Renal cortex interstitium (tissue), 15 donors: ENCODE results near the gene CLK2. TPM values are rescaled to one million over a fixed set of nuclear protein-coding genes. Genes with fewer than 3 reads are reported as not detected.

Source experiments
- DNase-seq, 11 donors: peaks; one replicate each; pipeline ENCODE4 v3.0.0-alpha.2; 2013; ENCODE audit warnings: low read depth in 9 of 11, low spot score in 4 of 11; ENCODE audit errors: extremely low read depth in 1 of 11
- long read RNA-seq, 16 experiments: transcript quantifications; one replicate each; lab custom pipeline, GENCODE V29; 2026
- polyA plus RNA-seq, 3 donors: library from polyadenylated mRNA; unstranded; fragments of 120-200 nt; gene quantifications; one replicate each; pipeline ENCODE4 v1.2.1, GENCODE V29; 2013; ENCODE audit not compliant: insufficient read length in 3 of 3

The CLK2 gene
- 10 to 100 TPM; 78.3 to 96.6 (median 82.5) TPM for polyA plus RNA-seq
- long read RNA-seq, donor 1, transcript CLK2-203 (13 exons, 2,166 nt) = major isoform, 5 of 7 reads
- long read RNA-seq, donor 1, partial matches to known transcripts = 0 of 7 reads
- long read RNA-seq, donor 1, other reads (novel, unspliced or antisense) = 0 of 7 reads
- long read RNA-seq, donor 2, partial matches to known transcripts = 0 of 4 reads
- long read RNA-seq, donor 2, other reads (novel, unspliced or antisense) = 0 of 4 reads
- long read RNA-seq, donor 3, transcript CLK2-203 (13 exons, 2,166 nt) = major isoform, 6 of 20 reads
- long read RNA-seq, donor 3, partial matches to known transcripts = 10 of 20 reads
- long read RNA-seq, donor 3, other reads (novel, unspliced or antisense) = 0 of 20 reads
- long read RNA-seq, donor 4, partial matches to known transcripts = 0 of 5 reads
- long read RNA-seq, donor 4, other reads (novel, unspliced or antisense) = 0 of 5 reads
- long read RNA-seq, donor 5 = 0 reads
- long read RNA-seq, donor 6, transcript CLK2-203 (13 exons, 2,166 nt) = major isoform, 6 of 13 reads
- long read RNA-seq, donor 6, partial matches to known transcripts = 0 of 13 reads
- long read RNA-seq, donor 6, other reads (novel, unspliced or antisense) = 5 of 13 reads
- long read RNA-seq, donor 7, transcript CLK2-203 (13 exons, 2,166 nt) = major isoform, 6 of 13 reads
- long read RNA-seq, donor 7, partial matches to known transcripts = 5 of 13 reads
- long read RNA-seq, donor 7, other reads (novel, unspliced or antisense) = 0 of 13 reads
- long read RNA-seq, donor 8, partial matches to known transcripts = 13 of 19 reads
- long read RNA-seq, donor 8, other reads (novel, unspliced or antisense) = 0 of 19 reads
- long read RNA-seq, donor 9, partial matches to known transcripts = 5 of 11 reads
- long read RNA-seq, donor 9, other reads (novel, unspliced or antisense) = 0 of 11 reads
- long read RNA-seq, donor 10, partial matches to known transcripts = 0 of 10 reads
- long read RNA-seq, donor 10, other reads (novel, unspliced or antisense) = 0 of 10 reads
- long read RNA-seq, donor 11, partial matches to known transcripts = 0 of 9 reads
- long read RNA-seq, donor 11, other reads (novel, unspliced or antisense) = 0 of 9 reads
- long read RNA-seq, donor 12, partial matches to known transcripts = 0 of 3 reads
- long read RNA-seq, donor 12, other reads (novel, unspliced or antisense) = 0 of 3 reads
- long read RNA-seq, donor 13, partial matches to known transcripts = 11 of 18 reads
- long read RNA-seq, donor 13, other reads (novel, unspliced or antisense) = 0 of 18 reads
- long read RNA-seq, donor 14, partial matches to known transcripts = 0 of 7 reads
- long read RNA-seq, donor 14, other reads (novel, unspliced or antisense) = 0 of 7 reads
- long read RNA-seq, donor 15, partial matches to known transcripts = 8 of 13 reads
- long read RNA-seq, donor 15, other reads (novel, unspliced or antisense) = 0 of 13 reads
- long read RNA-seq, donor 16, transcript CLK2-203 (13 exons, 2,166 nt) = major isoform, 14 of 55 reads
- long read RNA-seq, donor 16, partial matches to known transcripts = 32 of 55 reads
- long read RNA-seq, donor 16, other reads (novel, unspliced or antisense) = 0 of 55 reads

- peak; percentile 86 to 96 (median 92) for DNase-seq
Observed at GRCh38 chr1:155273343-155274245, at the start of gene CLK2. CLK2 (minus strand) TSS chr1:155273504; CDS start chr1:155270977, 2,527 bp downstream.

- no peak for DNase-seq
Observed at GRCh38 chr1:155322571-155322952, 49.3 kb upstream of the CLK2 start.

GRCh38 chr1:155321639-155322503 lies 48.6 kb upstream of the CLK2 start:
- DNase-seq = no peak

- peak in 2 of 11 donors; percentile 63 to 70 for DNase-seq
Observed at GRCh38 chr1:155320661-155321617, 47.6 kb upstream of the CLK2 start, which contains the start of gene RUSC1. RUSC1 (plus strand) TSS chr1:155320894; CDS start chr1:155321774, 880 bp downstream.

- no peak for DNase-seq
Observed at GRCh38 chr1:155320252-155320651, 46.9 kb upstream of the CLK2 start.

GRCh38 chr1:155319536-155319935 lies 46.2 kb upstream of the CLK2 start:
- no peak for DNase-seq

- no peak for DNase-seq
Observed at GRCh38 chr1:155318082-155318481, 44.8 kb upstream of the CLK2 start.

- DNase-seq = no peak
Observed at GRCh38 chr1:155316922-155317321, 43.6 kb upstream of the CLK2 start.

- no peak for DNase-seq
Observed at GRCh38 chr1:155313261-155313660, 40.0 kb upstream of the CLK2 start.

- no peak for DNase-seq
Observed at GRCh38 chr1:155309423-155310021, 36.2 kb upstream of the CLK2 start.

GRCh38 chr1:155308493-155309422 lies 35.5 kb upstream of the CLK2 start, which contains the start of gene FDPS:
FDPS (plus strand) TSS chr1:155308866; CDS start chr1:155309790, 924 bp downstream.
- DNase-seq = peak; percentile 88 to 99 (median 98)

- no peak for DNase-seq
Observed at GRCh38 chr1:155307247-155307740, 34.0 kb upstream of the CLK2 start.

- no peak for DNase-seq
Observed at GRCh38 chr1:155305881-155306391, 32.6 kb upstream of the CLK2 start.
